ENCODE data around the gene GPN2. TPM values are rescaled to one million over a fixed set of nuclear protein-coding genes. Genes with fewer than 3 reads are reported as not detected.

Gene GPN2
- 10 to 100 TPM; 12.9 to 15.3 TPM for total RNA-seq
- long read RNA-seq, full-length matches to known transcripts = 8 of 10 reads
- long read RNA-seq, partial matches to known transcripts = 0 of 10 reads
- long read RNA-seq, other reads (novel, unspliced or antisense) = 2 of 10 reads

GRCh38 chr1:26889551-26890466 is at the start of gene GPN2:
TSS of gene GPN2 (minus strand) at chr1:26890283. CDS start at chr1:26890096, 187 bp downstream.
- ATAC-seq (peak; percentile 95), DNase-seq (peak; percentile 86)
- intact Hi-C loops (cut with DNase I) = no loop called here

GRCh38 chr1:26938659-26939025 is 48.6 kb upstream of the GPN2 start:
- ATAC-seq = peak in 1 of 2 donors; percentile 32

GRCh38 chr1:26938004-26938658 is 48.0 kb upstream of the GPN2 start:
- no peak for DNase-seq
- peak; percentile 72 to 85 for ATAC-seq
- intact Hi-C loops (cut with DNase I) = no loop called here

More at GRCh38 chr1:26938659-26939025, 48.6 kb upstream of the GPN2 start:
- no peak for DNase-seq
- intact Hi-C loops (cut with DNase I) = no loop called here

- ATAC-seq (no peak), DNase-seq (no peak)
- intact Hi-C loops (cut with DNase I) = no loop called here
Observed at GRCh38 chr1:26936823-26937222, 46.7 kb upstream of the GPN2 start.

GRCh38 chr1:26932531-26932930 is 42.4 kb upstream of the GPN2 start:
- no peak for DNase-seq
- intact Hi-C loops (cut with DNase I) = no loop called here
- ATAC-seq = no peak

GRCh38 chr1:26923711-26924110 is 33.6 kb upstream of the GPN2 start:
- intact Hi-C loops (cut with DNase I) = no loop called here
- ATAC-seq = no peak
- no peak for DNase-seq

- ATAC-seq (no peak), DNase-seq (no peak)
Observed at GRCh38 chr1:26922901-26923300, 32.8 kb upstream of the GPN2 start.

GRCh38 chr1:26922431-26922729 is 32.3 kb upstream of the GPN2 start:
- no peak for ATAC-seq
- no peak for DNase-seq
- intact Hi-C loops (cut with DNase I) = no loop called here

More at GRCh38 chr1:26922901-26923300, 32.8 kb upstream of the GPN2 start:
- intact Hi-C loops (cut with DNase I) = no loop called here

GRCh38 chr1:26921540-26922430 is 31.7 kb upstream of the GPN2 start, which contains the start of gene NUDC:
TSS of gene NUDC (plus strand) at chr1:26921743. CDS start at chr1:26921849, 106 bp downstream.
- peak; percentile 99 for ATAC-seq
- intact Hi-C loops (cut with DNase I) = no loop called here

GRCh38 chr1:26921126-26921539 is 31.1 kb upstream of the GPN2 start:
- DNase-seq = no peak
- peak; percentile 16 to 35 for ATAC-seq
- intact Hi-C loops (cut with DNase I) = no loop called here

More at GRCh38 chr1:26921540-26922430, 31.7 kb upstream of the GPN2 start, which contains the start of gene NUDC:
- peak; percentile 98 for DNase-seq

GRCh38 chr1:26915204-26915842 is 25.2 kb upstream of the GPN2 start:
- ATAC-seq (peak; percentile 19 to 63), DNase-seq (peak; percentile 52)
- intact Hi-C loops (cut with DNase I) = no loop called here

- intact Hi-C loops (cut with DNase I) = no loop called here
- peak; percentile 48 for DNase-seq
- peak; percentile 74 to 87 for ATAC-seq
Observed at GRCh38 chr1:26913754-26914619, 23.9 kb upstream of the GPN2 start, which contains the start of gene NR0B2. TSS of gene NR0B2 (minus strand) at chr1:26913975. CDS start at chr1:26913940, 35 bp downstream.

- peak in 1 of 2 donors; percentile 4 for ATAC-seq
- no peak for DNase-seq
- intact Hi-C loops (cut with DNase I) = no loop called here
Observed at GRCh38 chr1:26913389-26913753, 23.3 kb upstream of the GPN2 start.

GRCh38 chr1:26912147-26912490 is 22.0 kb upstream of the GPN2 start:
- DNase-seq = no peak
- intact Hi-C loops (cut with DNase I) = no loop called here
- ATAC-seq = no peak

GRCh38 chr1:26911399-26912146 is 21.5 kb upstream of the GPN2 start:
- intact Hi-C loops (cut with DNase I) = no loop called here
- ATAC-seq (no peak), DNase-seq (no peak)

- intact Hi-C loops (cut with DNase I) = no loop called here
- ATAC-seq = no peak
- DNase-seq = no peak
Observed at GRCh38 chr1:26910343-26911160, 20.5 kb upstream of the GPN2 start.

Data from left cardiac atrium (tissue), 4 donors.